Large intestine (tissue), 3 donors: ENCODE results near the gene FGF4. TPM values are rescaled to one million over a fixed set of nuclear protein-coding genes. Genes with fewer than 3 reads are reported as not detected.

Experiments
- DNase-seq, 2 donors: peaks; one replicate each; pipeline versions ENCODE4 v3.0.0 to v3.0.0-alpha.2; 2013
- H3K27ac ChIP-seq: one replicate; pipeline ENCODE4 v1.5.1; 2013; ENCODE audit warnings: low read length
- H3K27me3 ChIP-seq: 2 replicates; pipeline ENCODE4 v1.6.1; 2013; ENCODE audit warnings: low read length; ENCODE audit not compliant: control insufficient read depth, insufficient read depth
- H3K36me3 ChIP-seq: 2 replicates; pipeline ENCODE4 v1.6.1; 2013; ENCODE audit warnings: low read length; ENCODE audit not compliant: control insufficient read depth, insufficient read depth
- H3K4me1 ChIP-seq: one replicate; pipeline ENCODE4 v1.6.1; 2013; ENCODE audit warnings: low read length; ENCODE audit not compliant: control insufficient read depth, insufficient read depth
- H3K4me3 ChIP-seq: one replicate; pipeline ENCODE4 v1.5.1; 2013; ENCODE audit warnings: low read length
- H3K9me3 ChIP-seq: one replicate; pipeline ENCODE4 v1.6.1; 2013; ENCODE audit warnings: mild to moderate bottlenecking, low read depth, low read length, moderate library complexity; ENCODE audit not compliant: control insufficient read depth
- WGBS: methylation state at CpG from one replicate; pipeline ENCODE4 v1.1.5; 2013; ENCODE audit warnings: low lambda C conversion rate; ENCODE audit not compliant: insufficient coverage; 5-methylcytosine and 5-hydroxymethylcytosine counted together
- polyA plus RNA-seq: library from polyadenylated mRNA; unstranded; fragments of 120-200 nt; gene quantifications from one replicate; pipeline ENCODE4 v1.2.1, GENCODE V29; 2013

Gene FGF4
- polyA plus RNA-seq, 1 donor = 0.03 TPM

DNA sequence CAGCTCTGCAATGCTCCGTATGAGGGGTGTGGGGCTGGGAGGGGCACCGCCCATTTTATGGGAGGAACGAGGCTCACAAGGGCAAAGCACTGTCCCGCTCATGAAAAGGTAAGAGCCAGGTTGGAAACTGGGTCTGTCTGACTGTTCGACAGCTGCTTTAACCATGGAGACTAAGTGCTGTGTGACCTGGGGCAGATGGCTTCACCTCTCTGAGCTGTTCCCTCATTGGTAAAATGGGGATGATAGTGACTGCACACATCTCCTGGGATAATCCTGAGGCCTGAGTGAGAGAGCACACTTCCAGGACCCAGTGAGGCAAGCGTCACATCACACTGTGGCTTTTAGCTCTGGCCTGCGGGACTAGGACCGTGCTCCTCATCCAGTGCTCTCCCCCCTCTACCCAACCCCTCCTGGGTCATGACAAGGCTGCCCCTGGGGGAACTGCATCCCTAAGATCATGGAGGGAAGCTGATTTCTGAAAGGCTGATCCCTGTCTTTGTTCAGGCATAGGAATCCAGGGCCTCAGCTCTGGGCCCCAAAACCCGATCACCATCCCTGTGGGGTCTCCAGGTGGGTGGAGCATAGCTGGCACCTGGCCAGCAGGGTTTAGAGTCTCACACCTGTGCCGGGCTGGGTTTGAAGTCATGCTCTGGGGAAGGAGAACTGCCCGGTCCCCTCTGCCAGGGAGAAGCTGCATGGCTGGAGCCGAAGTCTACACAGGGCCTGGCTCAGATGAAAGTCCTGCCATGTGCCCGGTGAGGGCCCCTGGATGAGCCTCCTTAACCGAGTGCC is 22.8 kb upstream of the FGF4 start:
- no CpG with 5 or more reads among the region's 14 CpGs for WGBS
- DNase-seq = no peak
- H3K36me3 ChIP-seq = no peaks in the 10 kb centered on the region

DNA sequence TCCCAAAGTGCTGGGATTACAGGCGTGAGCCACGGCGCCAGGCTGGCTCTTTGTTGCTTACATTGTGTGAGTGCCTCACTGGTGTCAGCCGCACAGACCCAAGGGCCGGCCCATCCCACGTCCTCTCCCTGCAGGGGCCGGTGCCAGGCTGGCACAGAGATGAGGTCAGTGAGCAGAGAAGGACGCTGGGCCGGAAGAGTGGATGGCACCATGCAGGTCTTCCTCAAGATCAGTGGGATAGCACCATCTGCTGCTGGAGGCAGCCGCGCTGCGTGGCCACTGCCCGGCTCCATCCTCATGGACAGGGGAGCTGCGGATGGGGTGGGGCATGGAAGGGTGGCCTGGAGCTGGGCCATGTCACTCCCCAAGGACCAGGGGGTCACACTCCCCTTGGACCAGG is 22.0 kb upstream of the FGF4 start:
- no peaks in the 10 kb centered on the region for H3K27me3 ChIP-seq
- H3K4me3 ChIP-seq = no peak overlapping the region
- no peaks in the 10 kb centered on the region for H3K36me3 ChIP-seq
- no peaks in the 10 kb centered on the region for H3K4me1 ChIP-seq
- no peak overlapping the region for H3K27ac ChIP-seq
- peaks cover 6% of the 10 kb centered on the region for H3K9me3 ChIP-seq
- no CpG with 5 or more reads among the region's 14 CpGs for WGBS
- DNase-seq = no peak

More for the DNA sequence above, 22.8 kb upstream of the FGF4 start:
- no peaks in the 10 kb centered on the region for H3K4me1 ChIP-seq
- H3K27me3 ChIP-seq = no peaks in the 10 kb centered on the region
- no peak overlapping the region for H3K27ac ChIP-seq
- H3K9me3 ChIP-seq = peaks cover 5% of the 10 kb centered on the region
- no peak overlapping the region for H3K4me3 ChIP-seq

DNA sequence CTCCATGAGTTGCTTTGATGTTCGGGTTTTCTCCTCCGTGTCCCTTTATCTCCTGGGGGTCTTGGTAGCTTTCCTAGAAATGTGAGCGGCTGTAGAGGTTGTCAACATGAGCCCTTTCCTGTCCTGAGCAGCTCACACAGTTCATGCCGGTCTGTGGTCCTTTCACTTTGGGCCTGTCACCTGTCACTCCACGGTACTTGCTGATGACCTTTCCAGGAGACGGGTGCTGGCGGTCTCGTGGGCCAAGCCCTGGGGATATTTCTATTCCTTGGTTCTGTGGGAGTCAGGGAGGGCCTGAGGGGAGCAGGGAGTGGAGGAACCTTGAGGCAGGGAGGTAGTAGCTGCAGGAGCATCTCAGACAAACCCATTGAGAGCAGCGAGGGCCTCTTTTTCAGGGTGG is 20.9 kb upstream of the FGF4 start:
- Histone ChIP-seq H3K27ac (no peak overlapping the region), H3K4me3 (no peak overlapping the region), H3K4me1 (no peaks in the 10 kb centered on the region), H3K9me3 (peaks cover 6% of the 10 kb centered on the region), H3K36me3 (no peaks in the 10 kb centered on the region), H3K27me3 (no peaks in the 10 kb centered on the region)
- no peak for DNase-seq
- WGBS = no CpG with 5 or more reads among the region's 9 CpGs

DNA sequence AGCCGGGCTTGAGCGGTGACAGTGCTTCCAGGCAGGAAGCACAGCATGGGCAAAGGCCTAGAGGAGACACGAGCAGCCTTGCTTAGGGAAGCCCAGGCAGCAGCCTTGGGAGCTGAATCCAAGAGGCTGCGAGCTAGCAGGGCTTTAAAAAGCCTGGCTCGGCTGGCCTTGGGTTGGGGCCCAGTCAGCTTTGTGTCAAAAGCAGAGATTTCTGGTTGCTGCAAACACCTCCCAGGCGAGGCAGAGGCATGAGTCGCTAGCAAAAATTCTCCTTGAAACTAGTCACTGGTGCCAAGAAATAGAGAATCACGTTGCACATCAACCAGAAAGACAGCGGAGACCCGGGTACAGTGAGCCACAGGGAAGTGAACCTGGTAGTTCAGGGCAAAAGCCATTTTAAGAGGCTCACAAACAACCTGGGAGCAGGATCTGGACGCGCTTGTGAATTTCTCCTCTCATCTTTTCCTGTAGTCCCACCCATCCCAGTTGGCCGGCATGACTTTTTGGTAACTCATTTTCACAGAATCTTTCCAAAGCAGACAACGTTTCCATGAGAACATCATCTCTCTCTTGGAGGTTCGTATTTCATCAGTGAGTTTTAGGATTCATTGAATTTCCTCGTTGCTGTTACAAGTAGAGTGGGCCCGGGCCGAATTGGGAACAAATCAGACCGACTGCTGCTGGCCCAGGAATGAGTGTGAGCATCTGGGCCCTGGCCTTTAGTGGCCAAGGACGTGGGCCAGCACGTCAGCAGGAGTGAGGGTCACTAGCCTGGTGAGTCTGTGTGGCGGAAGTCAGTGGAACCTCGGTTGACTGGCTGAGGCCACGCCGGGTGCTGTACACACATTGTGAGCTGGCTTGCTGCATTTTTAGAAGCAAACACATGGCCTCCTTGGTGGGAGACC is 16.4 kb upstream of the FGF4 start:
- 93% methylated on average over 3 of the region's 25 CpGs for WGBS
- Histone ChIP-seq H3K4me3 (no peak overlapping the region), H3K9me3 (peaks cover 3% of the 10 kb centered on the region), H3K36me3 (no peaks in the 10 kb centered on the region), H3K27me3 (no peaks in the 10 kb centered on the region), H3K27ac (no peak overlapping the region), H3K4me1 (no peaks in the 10 kb centered on the region)
- DNase-seq = no peak

DNA sequence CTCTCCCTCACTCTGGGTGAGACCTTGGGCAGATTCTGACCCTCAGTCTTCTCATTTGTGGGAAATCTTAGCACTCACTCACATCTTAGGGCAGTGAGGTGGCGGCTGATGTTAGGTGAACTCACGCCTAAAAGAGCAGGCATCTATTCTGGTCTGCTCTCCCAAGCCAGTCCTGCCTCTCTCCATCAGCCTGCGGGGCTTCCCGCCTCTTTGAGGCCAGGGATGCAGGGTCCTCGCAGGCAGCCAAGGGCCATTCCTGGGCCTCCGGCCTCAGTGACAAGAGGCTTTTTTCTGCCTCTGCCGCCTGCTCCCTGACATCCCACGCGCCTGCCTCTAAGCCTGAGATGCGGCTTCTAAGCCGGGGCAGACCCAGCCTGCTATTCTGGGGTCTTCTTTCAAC is 13.8 kb upstream of the FGF4 start:
- WGBS = no CpG with 5 or more reads among the region's 11 CpGs
- Histone ChIP-seq H3K36me3 (no peaks in the 10 kb centered on the region), H3K4me1 (no peaks in the 10 kb centered on the region), H3K4me3 (no peak overlapping the region), H3K27ac (no peak overlapping the region), H3K27me3 (no peaks in the 10 kb centered on the region), H3K9me3 (peaks cover 3% of the 10 kb centered on the region)
- no peak for DNase-seq

DNA sequence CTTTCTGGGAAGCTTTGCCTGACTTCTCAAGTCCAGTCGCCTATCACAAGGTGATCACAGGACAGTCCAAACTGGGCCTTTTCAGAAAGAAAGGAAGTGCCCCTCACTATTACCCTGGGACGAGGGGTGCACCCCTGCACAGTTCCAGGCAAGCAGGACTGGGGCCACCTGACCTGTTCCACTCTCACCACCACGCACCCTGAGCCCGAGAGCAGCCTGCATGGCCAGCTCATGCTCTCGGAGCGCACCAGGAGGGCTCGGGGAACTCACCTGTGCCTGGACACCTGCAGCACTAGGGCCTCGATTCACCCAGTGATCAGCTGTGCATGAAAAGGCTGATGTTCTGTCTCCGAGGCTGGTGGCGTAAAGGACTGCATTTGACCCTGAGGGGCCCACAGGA is 12.8 kb upstream of the FGF4 start:
- no peak for DNase-seq
- H3K36me3 ChIP-seq = no peaks in the 10 kb centered on the region

DNA sequence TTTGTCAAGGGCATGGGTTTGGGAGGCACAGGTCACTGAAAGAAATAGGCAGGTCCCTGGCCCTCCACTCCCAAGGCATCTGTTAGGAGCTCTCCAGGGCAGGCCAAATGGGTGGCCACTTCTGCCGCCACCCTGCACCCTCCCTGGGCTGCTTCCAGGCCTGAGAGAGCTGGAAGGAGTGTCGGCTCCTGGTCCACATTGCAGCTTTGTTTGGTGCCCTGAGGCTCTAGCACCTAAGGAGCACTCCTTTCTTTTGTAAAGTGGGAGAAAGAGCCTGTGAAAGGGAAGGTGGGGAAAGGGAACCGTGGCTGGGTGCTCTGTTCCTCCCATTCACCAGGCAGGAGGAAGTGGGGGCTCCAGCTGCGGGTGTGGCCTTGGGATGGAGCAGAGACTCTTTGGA is 12.3 kb upstream of the FGF4 start:
- Histone ChIP-seq H3K4me1 (no peaks in the 10 kb centered on the region), H3K27ac (no peak overlapping the region), H3K9me3 (no peaks in the 10 kb centered on the region), H3K36me3 (no peaks in the 10 kb centered on the region), H3K4me3 (no peak overlapping the region), H3K27me3 (peaks cover under 1% of the 10 kb centered on the region)
- WGBS = no CpG with 5 or more reads among the region's 4 CpGs
- no peak for DNase-seq

More for the DNA sequence above, 12.8 kb upstream of the FGF4 start:
- Histone ChIP-seq H3K4me1 (no peaks in the 10 kb centered on the region), H3K27ac (no peak overlapping the region), H3K9me3 (peaks cover under 1% of the 10 kb centered on the region), H3K27me3 (no peaks in the 10 kb centered on the region), H3K4me3 (no peak overlapping the region)
- no CpG with 5 or more reads among the region's 10 CpGs for WGBS

DNA sequence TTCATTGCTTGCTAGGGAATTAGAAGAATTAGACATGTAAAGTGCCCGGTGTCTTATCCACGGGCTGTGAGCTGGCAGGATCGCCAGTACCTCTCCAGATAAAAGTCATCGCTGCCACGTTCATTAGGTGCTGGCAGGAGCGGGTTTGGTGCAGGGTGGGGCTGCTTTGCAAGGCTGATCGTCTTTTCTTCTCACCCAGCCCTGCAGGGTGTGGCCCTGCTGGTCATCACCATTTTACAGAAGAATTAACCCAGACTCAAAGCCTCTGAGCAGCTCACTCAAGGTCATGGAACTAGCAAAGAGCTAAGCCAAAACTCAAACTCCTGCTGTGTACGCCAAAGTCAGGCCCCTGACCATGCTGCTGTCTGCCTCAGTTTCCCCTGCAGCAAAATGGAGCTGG is 6.1 kb upstream of the FGF4 start:
- no peaks in the 10 kb centered on the region for H3K36me3 ChIP-seq
- no peak overlapping the region for H3K4me3 ChIP-seq
- peaks cover 40% of the 10 kb centered on the region for H3K27me3 ChIP-seq
- WGBS = no CpG with 5 or more reads among the region's 8 CpGs
- DNase-seq = no peak
- no peak overlapping the region for H3K27ac ChIP-seq
- no peaks in the 10 kb centered on the region for H3K4me1 ChIP-seq
- H3K9me3 ChIP-seq = no peaks in the 10 kb centered on the region

DNA sequence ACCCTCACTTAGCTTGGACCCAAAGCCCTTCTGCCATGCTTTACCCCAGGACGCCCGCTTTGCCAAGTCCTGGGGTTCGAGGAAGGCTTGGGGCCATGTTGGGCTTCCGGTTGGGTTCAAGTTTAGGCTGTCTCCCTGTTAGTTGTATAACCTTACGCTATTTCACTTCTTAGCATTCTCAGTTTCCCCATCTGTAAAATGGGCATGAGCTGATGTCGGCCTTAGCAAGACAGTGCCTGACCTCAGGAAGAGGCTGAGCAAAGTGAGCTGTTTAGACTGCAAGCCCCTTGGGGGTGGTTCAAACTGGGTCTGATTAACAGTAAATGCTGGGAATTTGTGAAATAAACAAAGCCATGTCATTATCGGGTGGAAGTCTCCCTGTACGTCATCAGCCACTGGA is 3.2 kb upstream of the FGF4 start:
- H3K27me3 ChIP-seq = peaks cover 64% of the 10 kb centered on the region
- no peak overlapping the region for H3K4me3 ChIP-seq
- WGBS = 37% methylated on average over 2 of the region's 8 CpGs
- H3K27ac ChIP-seq = no peak overlapping the region
- H3K4me1 ChIP-seq = no peaks in the 10 kb centered on the region
- H3K36me3 ChIP-seq = no peaks in the 10 kb centered on the region
- H3K9me3 ChIP-seq = no peaks in the 10 kb centered on the region
- DNase-seq = no peak

DNA sequence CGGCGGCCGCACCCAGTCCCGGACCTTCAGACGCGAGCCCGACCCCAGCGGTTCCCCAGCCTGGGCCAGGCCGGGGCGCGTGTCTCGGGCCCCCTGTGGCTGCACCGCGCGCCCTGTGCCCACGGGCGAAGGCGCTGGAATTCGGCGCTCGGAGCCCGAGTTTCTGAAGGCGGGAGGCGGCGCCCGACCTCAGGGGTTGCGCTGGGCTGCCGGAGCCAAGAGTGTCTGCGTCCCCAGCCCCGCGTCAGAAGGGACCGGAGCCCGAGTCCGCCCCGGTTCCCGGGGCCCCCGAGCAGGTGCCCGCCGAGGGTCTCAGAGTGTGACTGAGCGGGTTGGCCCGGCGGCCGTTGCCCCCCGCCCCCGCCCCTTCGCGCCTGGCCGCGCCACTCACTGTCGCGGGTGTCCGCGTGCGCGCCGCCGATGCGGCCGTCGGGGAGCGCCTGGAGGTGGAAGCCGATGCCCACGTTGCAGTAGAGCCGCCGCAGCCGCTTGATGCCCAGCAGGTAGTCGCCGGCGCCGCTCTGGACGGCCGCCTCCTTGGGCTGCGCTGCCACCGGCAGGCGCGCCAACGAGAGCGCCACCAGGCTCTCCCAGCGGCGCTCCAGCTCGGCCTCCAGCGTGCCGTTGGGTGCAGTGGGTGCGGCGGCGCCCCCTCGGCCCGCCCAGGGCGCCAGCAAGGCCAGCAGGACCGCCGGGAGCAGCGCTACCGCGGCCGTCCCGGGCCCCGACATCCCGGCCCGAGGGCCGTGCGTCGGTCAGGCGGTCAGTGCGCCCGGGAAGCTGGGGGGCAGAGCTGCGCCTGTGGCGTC is 583 bp downstream of the FGF4 start:
- peaks cover 85% of the 10 kb centered on the region for H3K27me3 ChIP-seq
- DNase-seq = no peak
- H3K4me1 ChIP-seq = no peaks in the 10 kb centered on the region
- H3K9me3 ChIP-seq = no peaks in the 10 kb centered on the region
- no peaks in the 10 kb centered on the region for H3K36me3 ChIP-seq
- H3K4me3 ChIP-seq = no peak overlapping the region
- no peak overlapping the region for H3K27ac ChIP-seq
- WGBS = no CpG with 5 or more reads among the region's 107 CpGs
